OCI-LY1 (cell line): Measurements from ENCODE around the gene ASGR1.

ENCODE experiments used
- H2AFZ ChIP-seq: fragments of 200-600 bp; sonication (generic), shearing (Covaris generic); 2 replicates; pipeline ENCODE4 v1.6.0; 2014; ENCODE audit warnings: antibody characterized with exemption, mild to moderate bottlenecking, low read length
- H3F3A ChIP-seq: fragments of 200-600 bp; sonication (generic), shearing (Covaris generic); 2 replicates; pipeline ENCODE4 v1.6.0; 2014; ENCODE audit warnings: mild to moderate bottlenecking, antibody characterized with exemption, low read length, moderate library complexity; ENCODE audit not compliant: insufficient read depth
- H3K27ac ChIP-seq: fragments of 200-600 bp; sonication (generic); 2 replicates; pipeline ENCODE4 v1.5.1; 2014; ENCODE audit warnings: low read length, mixed run types, mild to moderate bottlenecking, low read depth; ENCODE audit not compliant: poor library complexity, severe bottlenecking
- H3K27me3 ChIP-seq: fragments of 200-600 bp; sonication (generic); 2 replicates; pipeline ENCODE4 v1.6.0; 2014; ENCODE audit warnings: antibody characterized with exemption, mild to moderate bottlenecking, low read length, moderate library complexity; ENCODE audit not compliant: insufficient read depth
- H3K36me3 ChIP-seq: fragments of 200-600 bp; sonication (generic); 2 replicates; pipeline ENCODE4 v1.6.1; 2014; ENCODE audit warnings: mild to moderate bottlenecking, antibody characterized with exemption, low read length, moderate library complexity, mixed read lengths; ENCODE audit not compliant: insufficient read depth
- H3K4me1 ChIP-seq: fragments of 200-600 bp; sonication (generic); 2 replicates; pipeline ENCODE4 v1.5.1; 2014; ENCODE audit warnings: mild to moderate bottlenecking, low read length, moderate library complexity; ENCODE audit not compliant: insufficient read depth, severe bottlenecking
- H3K4me2 ChIP-seq: fragments of 200-600 bp; sonication (generic), shearing (Covaris generic); 2 replicates; pipeline ENCODE4 v1.6.1; 2014; ENCODE audit warnings: low read length
- H3K4me3 ChIP-seq: fragments of 200-600 bp; sonication (generic); 2 replicates; pipeline ENCODE4 v1.5.1; 2014; ENCODE audit warnings: low read length, low read depth, mild to moderate bottlenecking, mixed read lengths; ENCODE audit not compliant: poor library complexity, severe bottlenecking
- H3K79me2 ChIP-seq: fragments of 200-600 bp; shearing (Covaris generic); 2 replicates; pipeline ENCODE4 v1.6.1; 2016; ENCODE audit warnings: mixed run types, low read length, mixed read lengths; ENCODE audit not compliant: insufficient read depth
- H3K9ac ChIP-seq: fragments of 200-600 bp; sonication (generic), shearing (Covaris generic); 2 replicates; pipeline ENCODE4 v1.6.1; 2014; ENCODE audit warnings: mild to moderate bottlenecking, low read length, mixed read lengths
- H3K9me2 ChIP-seq: fragments of 200-600 bp; sonication (generic), shearing (Covaris generic); 2 replicates; pipeline ENCODE4 v1.6.1; 2014; ENCODE audit warnings: low read depth, mild to moderate bottlenecking, low read length, mixed read lengths
- H3K9me3 ChIP-seq: fragments of 200-600 bp; shearing (Covaris generic); 2 replicates; pipeline ENCODE4 v1.6.1; 2014; ENCODE audit warnings: low read length, mixed read lengths
- H4K20me1 ChIP-seq: fragments of 200-600 bp; sonication (generic), shearing (Covaris generic); 2 replicates; pipeline ENCODE4 v1.6.0; 2016; ENCODE audit warnings: mild to moderate bottlenecking, low read length; ENCODE audit not compliant: insufficient read depth
- CTCF ChIP-seq: fragments of 200-600 bp; sonication (generic), shearing (Covaris generic); IDR thresholded peaks from 2 replicates; pipeline ENCODE4 v1.5.1; 2017; ENCODE audit warnings: mild to moderate bottlenecking, antibody characterized with exemption, low read length, moderate library complexity, mixed read lengths
- EZH2 ChIP-seq: fragments of 200-600 bp; sonication (generic), shearing (Covaris generic); IDR thresholded peaks from 2 replicates; pipeline ENCODE4 v1.8.0; 2017; ENCODE audit warnings: borderline replicate concordance, mixed run types, mild to moderate bottlenecking, antibody characterized with exemption, low read length, moderate library complexity, mixed read lengths

Gene ASGR1

GRCh38 chr17:7204336-7204735, 25.2 kb upstream of the ASGR1 start:
- no peaks in the 10 kb centered on the region for H3F3A ChIP-seq
- H3K27me3 ChIP-seq: no peaks in the 10 kb centered on the region
- no peaks in the 10 kb centered on the region for H3K9me3 ChIP-seq
- H3K79me2 ChIP-seq: no peaks in the 10 kb centered on the region
- H3K36me3 ChIP-seq: no peaks in the 10 kb centered on the region
- no peak overlapping the region for H2AFZ ChIP-seq
- H3K9me2 ChIP-seq: no peaks in the 10 kb centered on the region
- H3K27ac ChIP-seq: no peak overlapping the region
- H3K4me1 ChIP-seq: peaks cover 13% of the 10 kb centered on the region
- TF ChIP-seq EZH2 (no peak), CTCF (no peak)
- H4K20me1 ChIP-seq: no peaks in the 10 kb centered on the region
- H3K4me3 ChIP-seq: peak overlapping the region; percentile 52
- peak overlapping the region; percentile 56 for H3K4me2 ChIP-seq
- no peak overlapping the region for H3K9ac ChIP-seq

GRCh38 chr17:7203391-7203790, 24.2 kb upstream of the ASGR1 start:
- no peaks in the 10 kb centered on the region for H3K9me2 ChIP-seq
- no peaks in the 10 kb centered on the region for H3K79me2 ChIP-seq
- H3K9ac ChIP-seq: no peak overlapping the region
- H3K4me1 ChIP-seq: peaks cover 13% of the 10 kb centered on the region
- no peaks in the 10 kb centered on the region for H3K36me3 ChIP-seq
- H3F3A ChIP-seq: no peaks in the 10 kb centered on the region
- H3K27ac ChIP-seq: no peak overlapping the region
- H2AFZ ChIP-seq: no peak overlapping the region
- no peaks in the 10 kb centered on the region for H3K9me3 ChIP-seq
- no peaks in the 10 kb centered on the region for H4K20me1 ChIP-seq
- no peak for TF ChIP-seq EZH2
- no peak for TF ChIP-seq CTCF
- H3K4me3 ChIP-seq: no peak overlapping the region
- H3K27me3 ChIP-seq: no peaks in the 10 kb centered on the region
- H3K4me2 ChIP-seq: no peak overlapping the region

GRCh38 chr17:7196651-7197401, 17.7 kb upstream of the ASGR1 start:
- Histone ChIP-seq H3K9me3 (no peaks in the 10 kb centered on the region), H2AFZ (no peak overlapping the region), H3K4me2 (no peak overlapping the region), H3K27me3 (peaks cover 11% of the 10 kb centered on the region; the same call in 1 of the 2 replicates), H3K79me2 (no peaks in the 10 kb centered on the region), H3F3A (no peaks in the 10 kb centered on the region), H3K4me3 (no peak overlapping the region), H4K20me1 (no peaks in the 10 kb centered on the region), H3K4me1 (no peaks in the 10 kb centered on the region), H3K9ac (no peak overlapping the region), H3K9me2 (no peaks in the 10 kb centered on the region), H3K36me3 (no peaks in the 10 kb centered on the region), H3K27ac (no peak overlapping the region)
- TF ChIP-seq EZH2: no peak
- no peak for TF ChIP-seq CTCF
